Measurements from ENCODE around the gene RNF17.

GRCh38 chr13:24910502-24911132 is 146.6 kb downstream of the RNF17 start:
- TF ChIP-seq CTCF (IDR thresholded peaks at IDR 0.05) = no peak
- no peak for TF ChIP-seq POLR2A (IDR thresholded peaks at IDR 0.05)
